Activated CD8-positive, alpha-beta memory T cell treated with anti-CD3 and anti-CD28 coated beads, Interleukin-2, amount 10 ng/mL, durations not matched to agents 7 days and 5 days (primary cell): Measurements from ENCODE around the gene TCF19. TPM values are rescaled to one million over a fixed set of nuclear protein-coding genes. Genes with fewer than 3 reads are reported as not detected.

Source experiments
- total RNA-seq, 2 experiments: library from RNA; stranded (reverse); gene quantifications; one replicate each; pipeline ENCODE4 v1.2.3, GENCODE V29; 2021

TCF19 gene
- total RNA-seq, 2 experiments from 2014 or later = 100 to 106 TPM

Other genes with a start within 250 kb of the TCF19 start
- gene VARS2, start 244.4 kb upstream of the TCF19 start, total RNA-seq = 10 to 100 TPM; 46.6 to 54.1 TPM
- not detected for gene SFTA2, start 226.4 kb upstream of the TCF19 start, total RNA-seq
- gene MUCL3, start 217.6 kb upstream of the TCF19 start, total RNA-seq = not detected
- gene MUC21, start 174.9 kb upstream of the TCF19 start, total RNA-seq = not detected
- not detected for gene MUC22, start 148.1 kb upstream of the TCF19 start, total RNA-seq
- gene C6orf15, start 46.0 kb upstream of the TCF19 start, total RNA-seq = not detected
- under 1 TPM in 1 of 2 experiments, not detected in 1; 0.26 TPM for gene PSORS1C1, start 43.8 kb upstream of the TCF19 start, total RNA-seq
- gene CDSN, start 38.1 kb upstream of the TCF19 start, total RNA-seq = not detected
- gene PSORS1C2, start 19.5 kb upstream of the TCF19 start, total RNA-seq = not detected
- gene CCHCR1, start 787 bp upstream of the TCF19 start, total RNA-seq = 10 to 100 TPM; 48.3 to 57.9 TPM
- gene POU5F1, start 12.1 kb downstream of the TCF19 start, total RNA-seq = not detected
- 1,000 to 10,000 TPM; 1,097 to 1,393 TPM for gene HLA-C, start 113.5 kb downstream of the TCF19 start, total RNA-seq
- 1,000 to 10,000 TPM; 4,786 to 5,045 TPM for gene HLA-B, start 198.6 kb downstream of the TCF19 start, total RNA-seq
- 10 to 100 TPM; 15.6 to 24.7 TPM for gene MICA, start 245.0 kb downstream of the TCF19 start, total RNA-seq